Measurements from ENCODE around the gene SIAH2.

DNA sequence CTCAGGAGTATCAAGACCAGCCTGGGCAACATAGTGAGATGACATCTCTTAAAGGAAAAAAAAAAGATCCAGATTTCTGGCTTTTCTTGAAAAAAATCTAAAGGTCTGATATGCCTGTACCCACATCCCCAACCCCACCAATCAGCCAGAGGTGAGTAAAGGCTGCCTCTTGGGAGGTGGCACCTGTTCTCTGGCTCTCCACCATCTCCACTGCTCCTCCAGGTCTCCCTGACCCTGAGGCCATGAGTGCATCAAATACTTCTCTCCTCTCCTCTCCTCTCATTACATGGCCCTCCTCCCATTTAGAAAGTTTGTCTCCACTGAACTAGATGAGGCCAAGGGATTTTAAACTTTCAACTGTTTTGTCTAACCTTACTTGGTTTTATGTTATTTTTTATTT lies 5.2 kb downstream of the SIAH2 start:
- TF ChIP-seq POLR2AphosphoS5 (IDR thresholded peaks at IDR 0.05; ENCODE audit: borderline replicate concordance, low read depth, low read length) (no peak), EZH2 (IDR thresholded peaks at IDR 0.05) (no peak)

All from SK-N-MC (cell line).